HCT116 (cell line): ENCODE measurements around the gene PNPO. TPM values are rescaled to one million over a fixed set of nuclear protein-coding genes. Genes with fewer than 3 reads are reported as not detected.

Experiments
- ATAC-seq: fragments of 200-7000 bp; cut with Tn5 transposase; 2 replicates; pipeline ENCODE4 v1.9.1; 2020; ENCODE audit warnings: mild to moderate bottlenecking, moderate library complexity
- BruUV-seq: library from RNA; stranded (reverse); fragments of 400-500 nt; replicated peaks from 2 replicates; lab custom pipeline; 2021; lab: Mats Ljungman, UMichigan
- CTCF ChIA-PET: fragments of 300-600 bp; sonication (Branson Sonifier 250); formaldehyde crosslinking; loops from one replicate; lab custom pipeline; 2021; ENCODE audit warnings: antibody characterized with exemption; lab: Charles Lee
- POLR2A ChIA-PET: fragments of 300-600, 350-600 bp; sonication (Branson Sonifier 250); formaldehyde crosslinking; loops from one replicate; lab custom pipeline; 2021; ENCODE audit warnings: antibody characterized with exemption; lab: Charles Lee
- RAD21 ChIA-PET, 2 experiments: fragments of 300-600 bp; sonication (Branson Sonifier 250); formaldehyde crosslinking; loops; one replicate each; lab custom pipeline; 2023; ENCODE audit warnings: low total read pairs in 2 of 2; ENCODE audit not compliant: uncharacterized antibody in 2 of 2, unreplicated experiment in 2 of 2, low non-redundant PET in 1 of 2; lab: Charles Lee
- DNase-seq: peaks from one replicate; pipeline ENCODE4 v3.0.0-alpha.2; 2010; ENCODE audit warnings: low read depth, low spot score
- H2AFZ ChIP-seq: fragments of 200-600 bp; shearing (Covaris generic), sonication (generic); 2 replicates; pipeline ENCODE4 v1.6.1; 2017; ENCODE audit warnings: low read depth, mixed run types, mixed read lengths, antibody characterized with exemption, low read length; ENCODE audit not compliant: poor library complexity, severe bottlenecking
- H3K27ac ChIP-seq: 2 replicates; pipeline ENCODE4 v1.5.1; 2012; ENCODE audit warnings: low read depth, low read length
- H3K27me3 ChIP-seq: fragments of 200-600 bp; sonication (generic); 2 replicates; pipeline ENCODE4 v1.6.1; 2016; ENCODE audit warnings: mixed run types, low read length, mixed read lengths; ENCODE audit not compliant: insufficient read depth
- H3K36me3 ChIP-seq, 2 experiments: fragments of 200-500 bp in 1 of 2; fragments of 200-600 bp in 1 of 2; sonication (Bioruptor generic) in 1 of 2; sonication (generic) in 1 of 2; 2 replicates each; pipeline versions ENCODE4 v1.5.1 to v1.6.1; 2014 to 2016; ENCODE audit warnings: low read length in 2 of 2, inconsistent platforms in 1 of 2, mixed read lengths in 1 of 2, mixed run types in 1 of 2; ENCODE audit not compliant: insufficient read depth in 2 of 2, control insufficient read depth in 1 of 2
- H3K4me1 ChIP-seq, 2 experiments: fragments of 200-600 bp in 1 of 2; sonication (generic) in 1 of 2; 2 replicates each; pipeline versions ENCODE4 v1.5.1 to v1.6.1; 2012 to 2017; ENCODE audit warnings: low read length in 2 of 2, inconsistent platforms in 1 of 2, mild to moderate bottlenecking in 1 of 2, mixed read lengths in 1 of 2, mixed run types in 1 of 2, moderate library complexity in 1 of 2; ENCODE audit not compliant: insufficient read depth in 2 of 2, control insufficient read depth in 1 of 2
- H3K4me2 ChIP-seq: fragments of 200-600 bp; sonication (generic); 2 replicates; pipeline ENCODE4 v1.6.1; 2017; ENCODE audit warnings: mixed run types, low read length, mixed read lengths
- H3K4me3 ChIP-seq, 2 experiments: fragments of 200-600 bp in 1 of 2; sonication (generic) in 1 of 2; replicated peaks in 1 of 2; 2 replicates each; pipeline ENCODE4 v1.5.1; 2011 to 2016; ENCODE audit warnings: low read length in 2 of 2, control low read depth in 1 of 2, low read depth in 1 of 2, mild to moderate bottlenecking in 1 of 2, mixed read lengths in 1 of 2, mixed run types in 1 of 2
- H3K79me2 ChIP-seq: fragments of 200-600 bp; sonication (generic); 2 replicates; pipeline ENCODE4 v1.6.1; 2017; ENCODE audit warnings: mild to moderate bottlenecking, mixed run types, low read length, moderate library complexity, mixed read lengths; ENCODE audit not compliant: insufficient read depth
- H3K9ac ChIP-seq: fragments of 200-600 bp; sonication (generic); 2 replicates; pipeline ENCODE4 v1.6.1; 2016; ENCODE audit warnings: low read length, mixed read lengths
- H3K9me2 ChIP-seq: fragments of 200-600 bp; sonication (generic), shearing (Covaris generic); 2 replicates; pipeline ENCODE4 v1.6.1; 2017; ENCODE audit warnings: mixed run types, mild to moderate bottlenecking, moderate library complexity; ENCODE audit not compliant: insufficient read depth
- H3K9me3 ChIP-seq, 2 experiments: fragments of 200-500 bp in 1 of 2; fragments of 200-600 bp in 1 of 2; sonication (Bioruptor generic) in 1 of 2; sonication (generic) in 1 of 2; 2 replicates each; pipeline ENCODE4 v1.6.1; 2014 to 2017; ENCODE audit warnings: low read length in 2 of 2, mixed read lengths in 2 of 2, inconsistent platforms in 1 of 2, low read depth in 1 of 2, mild to moderate bottlenecking in 1 of 2, mixed run types in 1 of 2, moderate library complexity in 1 of 2; ENCODE audit not compliant: control insufficient read depth in 1 of 2, insufficient read depth in 1 of 2
- H4K20me1 ChIP-seq: fragments of 200-600 bp; sonication (generic), shearing (Covaris generic); 2 replicates; pipeline ENCODE4 v1.6.1; 2017; ENCODE audit warnings: mixed run types, mild to moderate bottlenecking, moderate library complexity; ENCODE audit not compliant: insufficient read depth
- CTCF ChIP-seq, 3 experiments: fragments of 200-600 bp in 1 of 3; sonication (generic) in 1 of 3; IDR thresholded peaks in 2 of 3; conservative IDR thresholded peaks in 1 of 3; 2 replicates each; pipeline ENCODE4 v1.5.1; 2012 to 2017; ENCODE audit warnings: low read depth in 2 of 3, low read length in 2 of 3, antibody characterized with exemption in 1 of 3, borderline replicate concordance in 1 of 3, control low read depth in 1 of 3, mild to moderate bottlenecking in 1 of 3, mixed read lengths in 1 of 3, mixed run types in 1 of 3, moderate library complexity in 1 of 3; ENCODE audit not compliant: insufficient read depth in 1 of 3
- RAD21 ChIP-seq: IDR thresholded peaks from 2 replicates; pipeline ENCODE4 v1.6.1; 2012; ENCODE audit warnings: low read depth, mild to moderate bottlenecking
- REST ChIP-seq: IDR thresholded peaks from 2 replicates; pipeline ENCODE4 v1.6.1; 2012; ENCODE audit warnings: low read depth
- intact Hi-C: fragments of 100-400 bp; cut with micrococcal nuclease; formaldehyde crosslinking; loops from 2 replicates; pipeline ENCODE4 v1.10.0; 2022
- total RNA-seq: library from RNA; stranded (reverse); gene quantifications from one replicate; pipeline ENCODE4 v1.2.1, GENCODE V29; 2021; ENCODE audit not compliant: unreplicated experiment

The PNPO gene
- total RNA-seq, 1 experiment from 2014 or later, result 74.9 TPM

DNA sequence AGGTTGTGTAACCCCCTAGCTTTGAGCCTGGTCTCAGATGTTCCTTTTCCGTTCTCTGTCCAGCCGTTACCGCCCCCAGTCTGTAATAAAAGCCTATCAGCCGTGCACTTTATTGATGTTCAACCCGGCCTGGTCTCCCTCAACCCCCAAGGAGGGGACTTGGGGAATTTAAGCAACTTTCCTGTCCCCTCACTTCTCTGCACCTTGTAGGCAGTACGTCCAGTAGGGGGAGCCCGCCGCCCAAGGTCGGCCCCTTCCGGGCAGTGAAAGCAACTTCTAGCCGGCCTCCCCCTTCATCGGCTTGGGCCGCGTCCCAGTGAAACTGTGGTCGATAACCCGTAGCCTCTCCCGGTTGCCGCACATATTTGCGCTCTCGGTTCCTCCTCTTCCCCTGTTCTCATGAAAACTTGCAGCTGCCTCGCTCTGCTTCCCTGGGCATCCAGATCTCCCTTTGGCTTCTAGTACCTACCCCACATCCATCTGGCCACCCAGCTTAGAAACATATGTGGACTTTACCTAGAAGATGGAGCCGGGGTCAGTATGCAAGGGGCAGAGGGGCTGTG, 7.9 kb downstream of the PNPO start:
- Histone ChIP-seq H3K27me3 (no peaks in the 10 kb centered on the region), H3K4me2 (peak overlapping the region; percentile 71), H3K4me1 (peaks cover 30 to 51% of the 10 kb centered on the region in 2 experiments), H3K9me2 (no peaks in the 10 kb centered on the region), H3K79me2 (peaks cover 3% of the 10 kb centered on the region; the same call in 1 of the 2 replicates), H2AFZ (no peak overlapping the region), H3K9me3 (no peaks in the 10 kb centered on the region), H3K36me3 (peaks cover 7 to 12% of the 10 kb centered on the region in 2 experiments; a peak in 3 of 4 replicates), H3K27ac (peak overlapping the region; percentile 67), H3K9ac (peak overlapping the region; percentile 55), H4K20me1 (no peaks in the 10 kb centered on the region), H3K4me3 (peak overlapping the region; percentile 29 to 40)
- intact Hi-C loops, result loop anchor here (1.0 kb wide), 2 partner anchors 21 to 69 kb away; no protein-coding TSS in a partner anchor
- CTCF ChIA-PET, result interaction anchor here (1.2 to 5.1 kb wide), 8 partner anchors 8 to 109 kb away, joined by 3 to 83 read pairs (median 12); partner anchors contain the start of genes CDK5RAP3, PNPO, PRR15L and SCRN2
- POLR2A ChIA-PET, result interaction anchor here (1.5 to 4.3 kb wide), 2 partner anchors 22 to 100 kb away, joined by 3 to 20 read pairs; partner anchors contain the start of gene CDK5RAP3
- ATAC-seq, result peak; percentile 81
- RAD21 ChIA-PET, result interaction anchor here (1.0 to 2.0 kb wide), 2 partner anchors 21 to 68 kb away, joined by 6 to 9 read pairs; partner anchors contain the start of gene CDK5RAP3 (in 1 of the 2)
- TF ChIP-seq CTCF (IDR thresholded peaks at IDR 0.05 in 2 of 3, conservative IDR thresholded peaks at IDR 0.05 in 1 of 3; ENCODE audit: borderline replicate concordance in 1 of 3, insufficient read depth in 1 of 3, low read depth in 2 of 3, low read length in 2 of 3), result peak; percentile 96 to 99 (median 98)
- no peak for TF ChIP-seq REST
- peak; percentile 97 for TF ChIP-seq RAD21
- no TSS peak for BruUV-seq
- peak; percentile 67 for DNase-seq
